HG03045 (cell line): Measurements from ENCODE around the gene GIPR.
"Not testable (repeated sequence)": the region's sequence is repeated elsewhere in the genome, so short reads cannot be mapped to it uniquely, and the experiment has no call there.

Experiments
- ATAC-seq: cut with Tn5 transposase; IDR thresholded peaks from one replicate; pipeline ENCODE4 v1.9.1; 2021; ENCODE audit warnings: mild to moderate bottlenecking, moderate library complexity; ENCODE audit not compliant: unreplicated experiment

GIPR gene

GRCh38 chr19:45645631-45646344 is 22.2 kb upstream of the GIPR start:
- ATAC-seq = peak; percentile 51

- ATAC-seq = no peak
Observed at GRCh38 chr19:45646345-45646698, 21.7 kb upstream of the GIPR start.

DNA sequence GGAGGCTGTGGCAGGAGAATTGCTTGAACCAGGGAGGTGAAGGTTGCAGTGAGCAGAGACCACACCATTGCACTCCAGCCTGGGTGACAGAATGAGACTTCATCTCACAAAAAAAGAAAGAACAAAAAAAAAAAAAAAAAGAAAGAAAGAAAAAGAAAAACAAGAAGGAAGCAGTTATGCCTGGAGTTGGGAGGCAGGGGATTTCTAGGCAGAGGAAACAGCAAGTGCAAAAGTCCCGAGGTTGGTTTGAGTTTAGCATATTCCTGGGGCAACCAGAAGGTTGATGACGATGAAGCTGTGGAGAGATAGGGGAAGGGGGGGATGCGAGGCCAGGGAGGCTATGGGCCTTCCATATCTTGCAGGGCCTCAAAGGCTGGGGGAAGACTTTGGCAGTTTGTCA is 17.3 kb upstream of the GIPR start:
- no peak for ATAC-seq

GRCh38 chr19:45653634-45654033 is 14.4 kb upstream of the GIPR start:
- no peak for ATAC-seq

GRCh38 chr19:45655073-45655472 is 12.9 kb upstream of the GIPR start:
- no peak for ATAC-seq

GRCh38 chr19:45657520-45658167 is 10.4 kb upstream of the GIPR start:
- no peak for ATAC-seq

GRCh38 chr19:45659096-45659729 is 8.8 kb upstream of the GIPR start:
- no peak for ATAC-seq

DNA sequence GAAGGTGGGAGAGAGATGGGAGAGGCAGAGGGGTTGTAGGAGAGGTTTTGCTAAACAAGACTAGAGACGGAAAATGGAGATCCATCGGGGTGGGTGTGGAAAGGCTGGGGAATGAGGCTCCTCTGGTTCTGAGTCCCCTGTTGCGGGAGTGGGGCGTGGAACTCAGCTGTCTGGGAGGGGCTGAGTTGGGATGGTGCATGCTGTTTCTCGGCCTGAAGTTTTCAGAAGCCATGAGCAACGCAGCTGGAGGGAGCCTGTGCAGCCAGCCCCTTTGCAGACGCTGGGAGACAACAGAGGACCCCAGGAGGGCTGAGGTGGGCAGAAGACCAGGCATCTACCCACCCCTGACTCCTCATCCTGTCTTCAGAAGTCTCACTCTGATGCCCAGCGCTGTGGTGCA is 7.4 kb upstream of the GIPR start:
- ATAC-seq = no peak

DNA sequence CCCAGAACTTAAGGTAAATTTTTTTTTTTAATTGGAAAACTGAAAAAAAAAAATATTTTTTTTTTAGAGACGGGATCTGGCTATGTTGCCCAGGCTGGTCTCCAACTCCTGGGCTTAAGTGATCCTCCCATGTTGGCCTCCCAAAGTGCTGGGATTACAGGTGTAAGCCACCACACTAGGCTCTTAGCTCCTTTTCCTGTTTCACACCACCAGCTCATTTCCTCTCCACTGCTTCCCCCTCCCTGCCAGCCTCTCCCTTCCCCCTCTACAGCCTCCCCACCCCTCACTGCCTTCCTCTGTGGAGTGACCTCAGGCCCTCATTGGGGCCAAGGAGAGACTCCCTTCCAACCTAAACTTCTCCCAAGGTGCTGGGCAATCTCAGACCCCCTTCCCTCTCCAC is 4.2 kb upstream of the GIPR start:
- ATAC-seq = no peak

GRCh38 chr19:45664575-45664974 is 3.4 kb upstream of the GIPR start:
- ATAC-seq = no peak

DNA sequence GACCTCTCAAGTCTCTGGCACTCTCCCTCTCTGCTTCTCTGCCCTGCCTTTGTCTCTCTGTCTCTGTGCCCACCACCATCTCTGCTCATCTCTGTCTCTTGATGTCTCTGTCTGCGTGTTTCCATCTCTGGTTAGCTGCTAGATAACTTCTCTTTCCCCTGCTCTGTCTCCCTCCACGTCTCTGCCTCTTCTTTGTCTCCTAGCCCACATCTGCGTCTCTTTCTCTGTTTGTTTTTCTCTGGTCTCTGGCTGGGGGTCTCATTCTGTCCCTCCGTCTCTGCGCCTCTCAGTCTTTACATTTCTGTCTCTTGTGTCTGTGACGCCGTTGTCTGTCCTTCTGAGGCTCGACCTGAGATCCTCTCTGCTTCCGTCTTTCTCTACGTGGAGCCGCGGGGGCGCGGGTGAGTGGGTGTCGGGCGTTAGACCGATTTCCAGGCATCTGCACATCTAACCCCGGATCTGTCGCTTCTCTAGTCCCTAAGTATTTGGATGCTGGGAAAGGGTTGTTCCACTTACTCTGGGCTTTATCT is 386 bp downstream of the GIPR start:
- ATAC-seq = no peak

- peak; percentile 51 for ATAC-seq
Observed at GRCh38 chr19:45670670-45671453, 2.8 kb downstream of the GIPR start.

DNA sequence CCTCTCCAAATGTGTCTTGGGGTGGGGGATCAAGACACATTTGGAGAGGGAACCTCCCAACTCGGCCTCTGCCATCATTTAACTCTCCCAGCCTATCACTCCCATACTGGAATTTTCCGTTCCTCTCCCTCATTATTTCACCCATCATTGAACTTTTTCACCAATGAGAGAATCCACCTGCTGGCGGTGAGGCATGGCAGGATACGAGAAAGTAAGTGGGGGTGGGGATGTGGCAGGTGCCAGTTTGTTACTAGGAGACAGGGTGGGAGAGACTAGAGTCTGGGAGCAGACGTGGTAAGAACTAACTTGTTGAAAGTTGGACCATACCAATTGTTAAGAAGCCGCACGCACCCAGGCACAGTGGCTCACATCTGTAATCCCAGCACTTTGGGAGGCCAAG is 6.9 kb downstream of the GIPR start:
- no peak for ATAC-seq

DNA sequence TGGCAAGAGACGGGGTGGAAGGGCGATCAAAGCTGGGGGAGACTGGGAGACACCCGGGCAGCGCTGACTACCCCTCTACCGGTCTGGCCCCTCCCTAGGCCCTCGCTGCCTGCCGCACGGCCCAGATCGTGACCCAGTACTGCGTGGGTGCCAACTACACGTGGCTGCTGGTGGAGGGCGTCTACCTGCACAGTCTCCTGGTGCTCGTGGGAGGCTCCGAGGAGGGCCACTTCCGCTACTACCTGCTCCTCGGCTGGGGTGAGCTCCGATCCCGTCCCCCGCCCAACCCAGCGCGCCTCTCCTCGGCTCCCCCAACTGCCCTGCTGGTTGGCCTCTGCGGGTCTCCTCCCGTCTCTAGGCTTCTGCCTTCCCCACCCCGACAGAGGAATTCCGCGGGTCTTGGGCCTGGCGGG is 8.8 kb downstream of the GIPR start:
- ATAC-seq = peak; percentile 5

- ATAC-seq = peak; percentile 44
Observed at GRCh38 chr19:45677351-45678230, 9.6 kb downstream of the GIPR start.

DNA sequence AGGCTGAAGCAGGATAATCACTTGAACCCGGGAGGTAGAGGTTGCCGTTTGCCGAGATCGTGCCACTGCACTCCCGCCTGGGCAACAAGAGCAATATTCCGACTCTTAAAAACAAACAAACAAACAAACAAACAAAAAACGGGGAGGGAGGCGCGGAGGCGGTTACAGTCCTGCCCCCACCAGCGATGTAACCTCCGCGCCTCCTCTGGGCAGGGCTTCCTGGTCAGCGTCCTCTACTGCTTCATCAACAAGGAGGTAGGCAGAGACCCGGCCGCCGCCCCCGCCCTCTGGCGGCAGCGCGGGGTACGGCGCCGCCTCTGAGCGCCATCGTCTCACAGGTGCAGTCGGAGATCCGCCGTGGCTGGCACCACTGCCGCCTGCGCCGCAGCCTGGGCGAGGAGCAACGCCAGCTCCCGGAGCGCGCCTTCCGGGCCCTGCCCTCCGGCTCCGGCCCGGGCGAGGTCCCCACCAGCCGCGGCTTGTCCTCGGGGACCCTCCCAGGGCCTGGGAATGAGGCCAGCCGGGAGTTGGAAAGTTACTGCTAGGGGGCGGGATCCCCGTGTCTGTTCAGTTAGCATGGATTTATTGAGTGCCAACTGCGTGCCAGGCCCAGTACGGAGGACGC is 13.5 kb downstream of the GIPR start:
- peak; percentile 59 for ATAC-seq

- no peak for ATAC-seq
Observed at GRCh38 chr19:45682117-45682516, 14.1 kb downstream of the GIPR start.

- no peak for ATAC-seq
Observed at GRCh38 chr19:45682908-45683307, 14.9 kb downstream of the GIPR start.

GRCh38 chr19:45685045-45685444 is 17.0 kb downstream of the GIPR start:
- not testable (repeated sequence) for ATAC-seq

DNA sequence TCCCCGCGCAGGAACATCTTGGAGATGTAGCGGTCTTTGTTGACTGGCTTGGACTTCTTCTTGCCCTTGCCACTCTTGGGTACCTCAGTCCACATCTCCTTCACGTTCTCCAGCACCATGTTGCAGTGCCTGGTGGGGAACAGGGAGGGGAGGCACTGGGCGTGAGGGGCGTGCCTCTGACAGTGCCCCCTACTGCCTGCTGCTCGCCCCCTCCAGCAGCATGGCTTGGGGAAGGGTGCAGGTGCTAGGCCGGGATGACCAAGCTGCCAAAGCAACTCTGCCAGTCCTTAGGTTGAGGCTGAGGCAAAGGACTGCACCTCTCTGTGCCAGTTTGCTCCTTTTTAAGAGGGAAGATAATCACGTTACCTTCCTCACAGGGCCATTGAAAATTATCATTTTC is 19.6 kb downstream of the GIPR start:
- no peak for ATAC-seq
